ENCODE measurements around the gene JPT2. TPM values are rescaled to one million over a fixed set of nuclear protein-coding genes. Genes with fewer than 3 reads are reported as not detected.

JPT2 gene
- total and polyA plus RNA-seq, 3 experiments from 2014 or later, result 12.5 to 106 (median 106) TPM

Other genes starting within 250 kb of the JPT2 start
- under 1 TPM; 0.33 to 0.48 TPM for gene PERCC1, start 247.2 kb upstream of the JPT2 start, total RNA-seq
- gene PERCC1, start 247.2 kb upstream of the JPT2 start, polyA plus RNA-seq, result not detected
- gene CCDC154, start 233.7 kb upstream of the JPT2 start, total RNA-seq, result 1 to 10 TPM; 2.3 to 2.8 TPM
- gene CCDC154, start 233.7 kb upstream of the JPT2 start, polyA plus RNA-seq, result not detected
- 10 to 100 TPM; 52.8 to 59.1 TPM for gene CLCN7, start 203.3 kb upstream of the JPT2 start, total RNA-seq
- gene CLCN7, start 203.3 kb upstream of the JPT2 start, polyA plus RNA-seq, result 29.3 TPM
- not detected for gene PTX4, start 189.3 kb upstream of the JPT2 start, total RNA-seq
- not detected for gene PTX4, start 189.3 kb upstream of the JPT2 start, polyA plus RNA-seq
- 10 to 100 TPM; 84.7 to 84.9 TPM for gene TELO2, start 184.9 kb upstream of the JPT2 start, total RNA-seq
- 14.0 TPM for gene TELO2, start 184.9 kb upstream of the JPT2 start, polyA plus RNA-seq
- gene TMEM204, start 144.6 kb upstream of the JPT2 start, total RNA-seq, result 10 to 100 TPM; 27.1 to 30.9 TPM
- 68.4 TPM for gene TMEM204, start 144.6 kb upstream of the JPT2 start, polyA plus RNA-seq
- 1 to 10 TPM; 6.1 to 8.4 TPM for gene IFT140, start 66.2 kb upstream of the JPT2 start, total RNA-seq
- gene IFT140, start 66.2 kb upstream of the JPT2 start, polyA plus RNA-seq, result 5.5 TPM
- 10 to 100 TPM; 22.1 to 24.3 TPM for gene CRAMP1, start 65.9 kb upstream of the JPT2 start, total RNA-seq
- gene CRAMP1, start 65.9 kb upstream of the JPT2 start, polyA plus RNA-seq, result 3.0 TPM
- 10 to 100 TPM; 57.1 to 63.2 TPM for gene MAPK8IP3, start 27.9 kb downstream of the JPT2 start, total RNA-seq
- 2.3 TPM for gene MAPK8IP3, start 27.9 kb downstream of the JPT2 start, polyA plus RNA-seq
- 10 to 100 TPM; 33.5 to 36.5 TPM for gene NME3, start 93.3 kb downstream of the JPT2 start, total RNA-seq
- 71.4 TPM for gene NME3, start 93.3 kb downstream of the JPT2 start, polyA plus RNA-seq
- gene EME2, start 94.5 kb downstream of the JPT2 start, total RNA-seq, result 10 to 100 TPM; 21.0 to 21.6 TPM
- gene EME2, start 94.5 kb downstream of the JPT2 start, polyA plus RNA-seq, result 1.6 TPM
- gene MRPS34, start 94.9 kb downstream of the JPT2 start, total RNA-seq, result 100 to 1,000 TPM; 172 to 176 TPM
- gene MRPS34, start 94.9 kb downstream of the JPT2 start, polyA plus RNA-seq, result 155 TPM
- gene SPSB3, start 104.3 kb downstream of the JPT2 start, total RNA-seq, result 10 to 100 TPM; 30.6 to 31.5 TPM
- 63.9 TPM for gene SPSB3, start 104.3 kb downstream of the JPT2 start, polyA plus RNA-seq
- gene NUBP2, start 104.7 kb downstream of the JPT2 start, total RNA-seq, result 10 to 100 TPM; 73.9 to 82.8 TPM
- gene NUBP2, start 104.7 kb downstream of the JPT2 start, polyA plus RNA-seq, result 96.6 TPM
- gene IGFALS, start 115.4 kb downstream of the JPT2 start, total RNA-seq, result not detected
- not detected for gene IGFALS, start 115.4 kb downstream of the JPT2 start, polyA plus RNA-seq
- gene HAGH, start 148.5 kb downstream of the JPT2 start, total RNA-seq, result 10 to 100 TPM; 41.2 to 44.5 TPM
- 54.3 TPM for gene HAGH, start 148.5 kb downstream of the JPT2 start, polyA plus RNA-seq
- 10 to 100 TPM; 19.3 to 20.9 TPM for gene FAHD1, start 148.9 kb downstream of the JPT2 start, total RNA-seq
- gene FAHD1, start 148.9 kb downstream of the JPT2 start, polyA plus RNA-seq, result 26.7 TPM
- not detected for gene MEIOB, start 193.9 kb downstream of the JPT2 start, total RNA-seq
- gene MEIOB, start 193.9 kb downstream of the JPT2 start, polyA plus RNA-seq, result not detected
- not detected for gene HS3ST6, start 240.1 kb downstream of the JPT2 start, total RNA-seq
- not detected for gene HS3ST6, start 240.1 kb downstream of the JPT2 start, polyA plus RNA-seq